8988T (cell line): ENCODE data around the gene UTP14C.
"Not testable (repeated sequence)": the region's sequence is repeated elsewhere in the genome, so short reads cannot be mapped to it uniquely, and the experiment has no call there.

Experiments used
- DNase-seq: peaks from one replicate; pipeline ENCODE4 v3.0.0; 2011

Gene UTP14C

GRCh38 chr13:52051400-52051799, 26.9 kb downstream of the UTP14C start:
- no peak for DNase-seq

DNA sequence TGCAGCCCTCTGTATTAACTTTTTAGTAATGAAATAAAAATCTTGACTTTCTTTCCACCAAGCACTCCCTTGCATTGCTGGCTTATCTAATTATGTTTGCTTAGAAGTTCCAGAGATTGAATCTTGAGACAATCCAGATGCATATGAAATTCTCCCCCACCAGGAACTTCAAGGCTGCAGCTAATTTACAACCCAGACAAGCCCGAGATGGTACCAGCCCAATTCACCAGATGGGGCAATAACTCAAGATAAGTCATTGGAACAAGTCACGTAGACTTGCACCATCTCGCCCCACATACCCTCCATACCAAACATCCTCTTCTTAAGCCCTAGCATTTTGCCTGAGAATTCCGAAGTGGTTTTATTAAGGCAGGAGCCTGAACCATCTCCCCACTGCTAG, 29.0 kb downstream of the UTP14C start:
- no peak for DNase-seq

DNA sequence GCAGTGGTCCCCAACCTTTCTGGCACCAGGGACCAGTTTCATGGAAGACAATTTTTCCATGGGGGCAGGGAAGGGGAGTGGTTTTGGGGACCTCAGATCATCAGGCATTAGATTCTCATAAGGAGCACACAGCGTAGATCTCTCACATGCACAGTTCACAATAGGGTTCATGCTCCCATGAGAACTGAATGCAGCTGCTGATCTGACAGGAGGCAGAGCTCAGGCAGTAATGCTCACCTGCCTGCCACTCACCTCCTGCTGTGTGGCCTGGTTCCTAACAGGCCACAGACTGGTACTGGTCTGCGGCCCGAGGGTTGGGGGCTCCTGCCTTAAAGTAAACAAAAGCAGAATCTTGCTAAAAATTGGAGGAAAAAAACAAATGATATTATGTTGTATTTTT, 36.6 kb downstream of the UTP14C start:
- not testable (repeated sequence) for DNase-seq

GRCh38 chr13:52061587-52061986, 37.1 kb downstream of the UTP14C start:
- DNase-seq = no peak

- no peak for DNase-seq
Observed at GRCh38 chr13:52067237-52067636, 42.7 kb downstream of the UTP14C start.

DNA sequence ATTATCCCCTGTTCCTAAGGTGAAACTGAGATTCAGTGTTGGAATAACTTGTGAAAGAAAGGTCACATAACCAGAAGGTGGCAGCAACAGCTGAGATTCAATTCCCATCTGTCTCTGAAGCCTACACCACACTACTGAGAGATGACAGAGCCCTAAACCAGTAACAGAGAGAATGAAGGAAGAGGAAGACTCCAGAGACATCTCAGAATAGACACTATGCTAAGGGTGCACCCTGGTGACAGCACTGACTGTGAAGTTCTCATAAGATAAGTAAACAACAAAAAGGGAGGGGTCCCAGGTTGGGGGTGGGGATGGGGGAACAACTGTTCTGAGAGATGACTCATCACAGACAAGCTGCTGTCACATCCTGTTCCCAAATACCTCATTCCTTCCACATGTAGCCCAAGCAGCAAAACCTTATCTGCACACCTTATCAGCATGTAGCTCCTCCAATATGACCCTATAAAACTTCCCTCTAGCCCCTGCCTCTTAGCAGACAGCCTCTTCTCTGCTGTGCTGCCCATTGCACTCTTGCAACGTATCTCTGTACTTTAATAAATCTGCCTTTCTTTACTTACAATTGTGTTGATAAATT, 46.5 kb downstream of the UTP14C start:
- DNase-seq = peak; percentile 41
